Bronchial smooth muscle cell (primary cell): ENCODE results near the gene NOBOX. TPM values are rescaled to one million over a fixed set of nuclear protein-coding genes. Genes with fewer than 3 reads are reported as not detected.

Experiments
- total RNA-seq: library from RNA; depleted of rRNA; stranded (reverse); fragments of >200 nt; gene quantifications from 2 replicates; pipeline ENCODE4 v1.2.1, GENCODE V29; 2014

Gene NOBOX
- total RNA-seq: not detected in 2 replicates

DNA sequence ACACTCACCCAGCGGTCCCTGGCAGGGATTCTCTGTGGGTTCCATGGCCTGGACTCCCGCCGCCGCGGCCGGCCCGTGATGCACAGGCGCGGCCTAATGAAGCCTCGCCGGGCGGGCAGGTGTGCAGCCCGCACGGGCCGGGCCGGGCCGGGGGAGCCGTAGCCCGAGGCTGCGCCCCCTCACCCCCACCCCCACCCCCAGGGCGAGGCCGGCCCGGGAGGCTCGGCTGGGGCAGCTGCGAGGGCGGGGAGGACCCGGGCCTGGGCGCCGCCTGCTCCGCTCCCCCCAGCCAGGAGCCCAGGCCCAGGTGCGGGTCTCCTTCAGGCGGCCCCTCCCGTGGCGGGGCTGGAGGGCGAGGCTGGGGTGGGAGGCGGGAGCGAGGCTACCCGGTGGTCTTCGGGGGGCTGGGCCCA is at the start of gene NOBOX:
Gene NOBOX, minus strand, starts transcription at position 45 of the 413 bp plus-strand sequence.

DNA sequence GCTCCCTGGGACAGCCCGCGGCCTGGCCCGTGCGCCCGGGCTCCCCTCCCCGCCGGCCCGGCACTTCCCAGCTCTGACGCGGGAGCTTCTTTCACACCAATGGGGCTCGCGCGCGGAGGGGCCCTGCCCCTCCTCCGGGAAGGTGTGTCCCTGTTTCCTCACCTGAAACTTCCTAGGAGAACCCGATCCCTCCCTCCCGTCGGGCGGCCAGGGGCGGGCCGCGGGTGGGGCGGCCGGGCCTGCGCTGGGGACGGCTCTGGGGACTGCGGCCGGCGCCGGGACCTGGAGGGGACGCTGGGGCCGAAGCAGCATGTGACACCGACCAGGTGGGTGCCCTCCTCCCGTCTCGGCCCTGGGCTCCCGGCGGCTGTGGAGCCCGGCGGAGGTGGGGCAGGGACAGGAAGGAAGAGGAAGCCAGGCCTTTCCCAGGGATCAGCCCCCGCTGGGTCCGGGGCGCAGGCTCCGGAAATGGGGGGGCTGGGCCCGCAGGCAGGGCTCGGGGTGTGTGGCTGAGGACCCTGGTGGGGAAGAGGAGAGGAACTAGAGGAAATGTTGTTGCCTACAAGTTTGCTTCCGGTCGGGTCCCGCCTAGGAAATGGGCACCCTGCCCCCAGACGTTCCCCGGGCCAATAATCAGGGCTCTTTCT is 48.2 kb downstream of the NOBOX start, which contains the start of gene ARHGEF5:
Gene ARHGEF5, plus strand, starts transcription at position 227 of the 647 bp plus-strand sequence. CDS start 7,268 bp downstream, outside the sequence.

Other genes with a start within 250 kb of the NOBOX start
- gene CTAGE4, start 220.2 kb downstream of the NOBOX start, total RNA-seq: 0.09 and 0.32 TPM in 2 replicates
- 2.5 and 2.7 TPM in 2 replicates for gene ARHGEF35, start 207.9 kb downstream of the NOBOX start, total RNA-seq
- gene OR2A42, start 164.1 kb downstream of the NOBOX start, total RNA-seq: under 0.01 TPM in 1 of 2 replicates, not detected in the other
- 0.09 TPM in 1 of 2 replicates, not detected in the other for gene OR2A7, start 138.9 kb downstream of the NOBOX start, total RNA-seq
- gene CTAGE8, start 134.4 kb downstream of the NOBOX start, total RNA-seq: 0.16 and 0.60 TPM in 2 replicates
- 0.09 TPM in 1 of 2 replicates, not detected in the other for gene OR2A1, start 91.3 kb downstream of the NOBOX start, total RNA-seq
- gene ARHGEF5, start 48.3 kb downstream of the NOBOX start, total RNA-seq: 0.63 and 1.4 TPM in 2 replicates